WTC11 (cell line): ENCODE results near the gene DDR2.

Experiments used
- GABPB1 ChIP-seq: sonication (generic); formaldehyde crosslinking; IDR thresholded peaks from 2 replicates; pipeline ENCODE4 v1.8.1; 2023; ENCODE audit warnings: mild to moderate bottlenecking, missing genetic modification reagents
- NFATC4 ChIP-seq: fragments of 250-450 bp; sonication (Bioruptor Pico); IDR thresholded peaks from 2 replicates; pipeline ENCODE4 v1.9.0; 2021; ENCODE audit warnings: mild to moderate bottlenecking
- SP1 ChIP-seq: sonication (generic); formaldehyde crosslinking; conservative IDR thresholded peaks from 2 replicates; pipeline ENCODE4 v1.8.1; 2022; ENCODE audit warnings: missing genetic modification reagents
- TCF7 ChIP-seq: sonication (generic); formaldehyde crosslinking; IDR thresholded peaks from 2 replicates; pipeline ENCODE4 v1.8.0; 2022; ENCODE audit warnings: mild to moderate bottlenecking, low read depth, missing genetic modification reagents, moderate library complexity
- TF ChIP-seq, protein P1 (sequence below): sonication (generic); formaldehyde crosslinking; IDR thresholded peaks from 2 replicates; pipeline ENCODE4 v1.8.0; 2023; ENCODE audit warnings: missing genetic modification reagents
- TF ChIP-seq, protein P2 (sequence below): fragments of 200-600 bp; IDR thresholded peaks from 2 replicates; pipeline ENCODE4 v1.8.0; 2022; ENCODE audit warnings: antibody characterized with exemption

DNA sequence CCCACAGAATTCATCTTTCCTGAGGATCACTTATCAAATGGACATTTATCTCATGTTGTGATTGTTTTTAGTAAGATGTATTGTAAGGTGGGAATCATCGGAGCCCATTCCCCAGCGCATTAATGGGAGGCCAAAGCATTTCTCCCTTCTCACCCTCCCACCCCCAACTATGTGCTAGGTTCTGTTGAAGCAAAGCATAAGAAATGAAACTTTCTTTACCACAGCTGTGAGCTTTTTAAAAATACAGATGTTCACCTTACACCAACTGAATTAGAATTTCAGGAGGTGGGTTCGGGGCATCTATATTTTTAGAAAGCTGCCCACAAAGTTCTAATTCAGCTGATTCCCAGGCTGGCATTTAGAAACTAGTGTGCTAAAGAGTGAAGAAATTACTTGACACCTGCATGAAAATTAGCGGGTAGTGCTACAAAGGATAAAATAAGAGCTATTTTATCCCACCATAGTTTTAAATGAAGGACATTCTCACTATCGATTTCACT, 44.5 kb upstream of the DDR2 start:
- TF ChIP-seq, protein P1, sequence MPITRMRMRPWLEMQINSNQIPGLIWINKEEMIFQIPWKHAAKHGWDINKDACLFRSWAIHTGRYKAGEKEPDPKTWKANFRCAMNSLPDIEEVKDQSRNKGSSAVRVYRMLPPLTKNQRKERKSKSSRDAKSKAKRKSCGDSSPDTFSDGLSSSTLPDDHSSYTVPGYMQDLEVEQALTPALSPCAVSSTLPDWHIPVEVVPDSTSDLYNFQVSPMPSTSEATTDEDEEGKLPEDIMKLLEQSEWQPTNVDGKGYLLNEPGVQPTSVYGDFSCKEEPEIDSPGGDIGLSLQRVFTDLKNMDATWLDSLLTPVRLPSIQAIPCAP, result no peak
- TF ChIP-seq GABPB1 (no peak), NFATC4 (CRISPR knock-in tag) (no peak), SP1 (CRISPR knock-in tag) (no peak), TCF7 (CRISPR knock-in tag) (no peak)
- TF ChIP-seq, protein P2, sequence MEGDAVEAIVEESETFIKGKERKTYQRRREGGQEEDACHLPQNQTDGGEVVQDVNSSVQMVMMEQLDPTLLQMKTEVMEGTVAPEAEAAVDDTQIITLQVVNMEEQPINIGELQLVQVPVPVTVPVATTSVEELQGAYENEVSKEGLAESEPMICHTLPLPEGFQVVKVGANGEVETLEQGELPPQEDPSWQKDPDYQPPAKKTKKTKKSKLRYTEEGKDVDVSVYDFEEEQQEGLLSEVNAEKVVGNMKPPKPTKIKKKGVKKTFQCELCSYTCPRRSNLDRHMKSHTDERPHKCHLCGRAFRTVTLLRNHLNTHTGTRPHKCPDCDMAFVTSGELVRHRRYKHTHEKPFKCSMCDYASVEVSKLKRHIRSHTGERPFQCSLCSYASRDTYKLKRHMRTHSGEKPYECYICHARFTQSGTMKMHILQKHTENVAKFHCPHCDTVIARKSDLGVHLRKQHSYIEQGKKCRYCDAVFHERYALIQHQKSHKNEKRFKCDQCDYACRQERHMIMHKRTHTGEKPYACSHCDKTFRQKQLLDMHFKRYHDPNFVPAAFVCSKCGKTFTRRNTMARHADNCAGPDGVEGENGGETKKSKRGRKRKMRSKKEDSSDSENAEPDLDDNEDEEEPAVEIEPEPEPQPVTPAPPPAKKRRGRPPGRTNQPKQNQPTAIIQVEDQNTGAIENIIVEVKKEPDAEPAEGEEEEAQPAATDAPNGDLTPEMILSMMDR, result no peak
